ENCODE results near the gene TLR8.
"Not testable (repeated sequence)": the region's sequence is repeated elsewhere in the genome, so short reads cannot be mapped to it uniquely, and the experiment has no call there.

Gene TLR8

DNA sequence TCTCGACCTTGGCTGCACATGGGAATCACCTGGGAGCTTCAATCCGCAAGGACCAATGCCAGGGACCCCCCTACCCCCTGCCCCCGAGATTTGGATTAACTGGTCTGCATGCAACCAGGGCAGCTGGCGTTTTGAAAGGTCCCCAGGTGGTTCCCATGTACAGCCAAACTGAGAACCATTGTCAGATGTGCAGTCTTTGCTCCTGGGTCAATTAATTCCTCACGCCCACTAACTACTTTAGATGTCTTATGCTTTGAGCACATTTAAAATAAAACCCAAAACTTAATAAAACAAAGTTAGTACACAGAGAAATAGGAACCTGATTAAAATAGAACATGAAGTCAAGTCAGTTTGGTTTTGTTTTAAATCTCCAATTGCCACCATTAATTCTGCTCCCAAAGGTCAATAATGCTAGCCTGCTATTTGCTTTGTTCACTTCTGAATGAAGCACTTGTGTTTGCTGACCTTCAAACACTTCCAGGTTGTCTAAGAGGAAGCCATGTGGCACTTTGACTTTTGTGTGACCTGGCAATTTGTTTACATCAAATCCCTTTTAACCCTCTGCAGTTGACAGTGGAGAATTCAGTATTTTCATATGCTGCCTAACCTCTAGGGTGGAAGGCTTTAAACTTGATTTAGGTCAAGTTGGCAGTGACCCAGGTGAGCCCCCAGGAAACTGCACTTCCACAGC, 41.3 kb downstream of the TLR8 start:
- no peak for DNase-seq

- DNase-seq: no peak
These were observed 42.1 kb downstream of the TLR8 start for GRCh38 chrX:12948495-12948894.

DNA sequence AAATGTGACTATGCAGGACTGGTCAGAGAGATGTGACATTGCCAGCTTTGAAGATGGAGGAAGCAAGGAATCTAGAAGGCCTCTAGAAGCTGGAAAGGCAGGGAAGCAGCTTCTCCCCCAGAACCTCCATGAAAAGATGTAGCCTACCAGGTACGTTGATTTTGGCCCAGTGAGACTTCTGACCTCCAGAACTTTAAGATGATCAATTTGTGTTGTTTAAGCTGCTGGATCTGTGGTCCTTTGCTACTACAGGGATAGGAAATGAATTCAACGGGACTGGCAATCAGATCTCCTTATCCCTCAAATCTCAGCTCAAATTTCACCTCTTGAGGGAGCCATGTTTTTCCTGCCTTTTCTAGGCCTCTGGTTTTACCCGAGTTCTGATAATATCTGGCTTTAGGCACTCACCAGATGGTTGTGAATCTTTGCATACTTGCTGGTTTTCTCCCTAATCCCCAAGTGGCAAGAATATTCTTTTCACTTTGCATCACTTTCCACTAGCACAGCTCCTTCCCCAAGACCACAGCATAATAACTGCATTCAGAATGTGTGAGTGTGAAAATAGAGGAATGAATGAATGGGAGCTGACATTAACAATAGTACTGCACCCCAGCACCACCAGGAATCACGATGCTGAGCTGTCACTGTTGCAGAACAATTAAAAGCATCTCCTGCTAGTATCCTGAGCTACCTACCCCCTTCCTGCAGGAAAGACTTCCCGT, 42.9 kb downstream of the TLR8 start:
- DNase-seq: no peak

DNA sequence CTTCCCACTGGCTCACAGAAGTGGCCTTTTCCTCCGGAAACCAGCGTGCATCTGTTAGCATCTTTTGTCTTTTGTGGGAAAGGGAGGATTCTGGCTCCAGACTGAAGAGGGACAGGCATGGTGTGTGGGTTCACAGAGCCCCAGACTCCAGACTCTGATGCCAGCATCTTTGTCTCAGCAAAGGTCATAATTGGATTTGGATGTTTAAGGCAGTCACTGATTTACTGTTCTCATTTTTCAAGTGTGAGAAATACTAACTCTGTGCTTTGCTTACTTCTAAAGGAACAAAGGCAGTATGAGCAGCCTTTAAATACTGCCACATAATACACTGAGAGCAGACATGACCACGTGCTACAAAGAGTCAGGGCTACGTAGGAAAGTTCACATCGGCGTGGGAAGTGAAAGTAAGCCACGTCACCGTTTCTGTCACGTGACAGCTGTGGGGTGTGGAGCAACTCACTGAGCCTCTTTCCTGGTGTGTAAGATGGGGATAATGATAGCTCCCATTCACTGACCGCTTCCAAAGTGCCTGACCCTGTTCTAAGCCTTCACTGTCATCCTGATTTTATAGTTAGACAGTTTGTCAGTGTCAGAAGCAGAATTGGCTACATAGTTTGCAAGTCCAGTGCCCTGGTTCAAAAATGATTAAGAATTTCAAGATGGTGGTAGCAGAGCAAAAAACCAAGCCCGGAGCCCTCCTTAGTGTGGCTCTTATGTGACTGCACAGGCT, 43.7 kb downstream of the TLR8 start:
- DNase-seq: peak; percentile 40 to 61

DNA sequence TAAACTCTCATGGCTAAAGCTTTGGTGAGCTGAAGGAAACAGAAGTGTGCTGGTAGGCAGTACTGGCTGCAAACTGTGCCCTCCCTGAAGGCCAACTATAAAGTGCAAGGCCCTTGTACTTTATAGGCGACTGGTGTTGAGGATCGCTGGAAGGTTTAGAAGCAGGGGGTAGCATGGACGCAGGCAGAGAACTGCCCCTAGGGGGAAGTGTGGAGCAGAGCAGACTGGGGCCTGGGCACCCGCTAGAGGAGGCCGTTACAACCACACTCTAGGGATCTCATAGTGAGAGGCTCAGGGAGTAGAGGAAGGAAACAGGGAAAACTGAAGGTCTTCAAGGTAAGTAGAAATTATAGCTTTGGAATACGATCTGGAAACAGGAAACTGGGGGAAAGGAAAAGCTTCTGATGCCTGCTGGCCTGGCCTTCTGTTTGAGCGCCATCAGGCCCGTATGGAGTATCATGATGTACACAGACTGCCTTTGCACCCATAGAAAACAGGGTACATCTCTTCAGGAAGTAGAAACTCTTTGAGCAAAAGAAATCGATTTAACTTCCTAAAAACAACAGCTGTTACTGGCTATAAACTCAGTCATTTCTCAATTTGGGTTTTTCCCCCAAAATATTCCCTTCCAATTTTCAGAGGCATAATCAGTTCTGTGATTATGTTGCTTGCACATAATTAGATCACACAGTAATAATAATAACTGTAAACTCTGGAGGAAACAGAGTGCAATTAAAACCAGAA, 44.6 kb downstream of the TLR8 start:
- DNase-seq: no peak

- DNase-seq: no peak
These were observed 45.2 kb downstream of the TLR8 start for GRCh38 chrX:12951595-12951975.

DNA sequence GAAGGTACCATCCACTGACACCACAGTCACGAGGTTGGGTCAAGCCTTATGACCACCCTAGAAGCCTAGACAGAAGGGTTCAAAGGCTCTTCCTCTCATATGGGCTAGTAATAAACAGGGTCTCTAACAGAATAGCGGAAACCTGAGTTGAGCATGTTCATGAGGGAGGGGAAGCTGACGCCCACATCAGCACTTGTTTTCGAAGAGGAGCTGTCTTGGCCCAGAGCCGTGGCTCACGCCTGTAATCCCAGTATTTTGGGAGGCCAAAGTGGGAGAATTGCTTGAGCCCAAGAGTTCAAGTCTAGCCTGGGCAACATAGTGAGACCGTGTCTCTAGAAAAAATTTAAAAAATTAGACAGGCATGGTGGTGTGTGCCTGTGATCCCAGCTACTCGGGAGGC, 47.0 kb downstream of the TLR8 start:
- DNase-seq: no peak

DNA sequence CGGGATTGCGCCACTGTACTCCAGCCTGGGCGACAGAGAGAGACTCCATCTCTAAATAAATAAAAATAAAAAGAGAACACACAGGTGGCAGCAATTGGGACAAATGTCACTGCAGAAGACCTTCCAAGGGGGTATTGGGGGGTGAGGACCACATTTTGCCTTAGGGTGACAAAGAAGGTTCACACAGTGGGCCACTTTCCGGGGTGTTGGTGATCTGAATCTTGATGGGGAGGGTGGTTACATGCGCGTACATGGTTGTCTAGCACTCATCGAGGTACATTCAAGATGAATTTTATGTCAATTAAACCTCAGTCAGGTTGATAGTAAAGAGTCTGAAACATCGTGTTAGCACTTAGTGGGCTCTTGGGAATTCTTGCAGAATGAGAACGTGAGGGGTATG, 48.0 kb downstream of the TLR8 start:
- no peak for DNase-seq

DNA sequence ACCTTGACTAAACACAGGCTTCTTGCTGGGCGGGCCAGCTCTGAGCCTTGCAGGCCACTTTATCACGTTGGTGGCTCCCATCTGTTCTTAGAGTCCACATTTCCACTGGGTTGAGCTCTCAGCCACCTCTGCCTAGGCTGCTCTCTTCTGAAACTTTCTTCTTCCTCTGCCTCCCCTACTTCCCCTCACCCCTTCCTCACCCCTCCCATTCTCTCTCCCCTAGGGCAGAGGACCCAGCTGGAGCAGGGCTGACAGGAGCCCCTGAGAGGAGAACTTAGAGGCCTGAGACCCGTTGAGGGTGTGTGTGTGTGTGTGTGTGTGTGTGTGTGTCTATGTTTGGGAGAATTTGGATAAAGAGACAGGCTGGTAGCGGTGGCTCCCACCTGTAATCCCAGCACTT, 48.6 kb downstream of the TLR8 start:
- DNase-seq: no peak

DNA sequence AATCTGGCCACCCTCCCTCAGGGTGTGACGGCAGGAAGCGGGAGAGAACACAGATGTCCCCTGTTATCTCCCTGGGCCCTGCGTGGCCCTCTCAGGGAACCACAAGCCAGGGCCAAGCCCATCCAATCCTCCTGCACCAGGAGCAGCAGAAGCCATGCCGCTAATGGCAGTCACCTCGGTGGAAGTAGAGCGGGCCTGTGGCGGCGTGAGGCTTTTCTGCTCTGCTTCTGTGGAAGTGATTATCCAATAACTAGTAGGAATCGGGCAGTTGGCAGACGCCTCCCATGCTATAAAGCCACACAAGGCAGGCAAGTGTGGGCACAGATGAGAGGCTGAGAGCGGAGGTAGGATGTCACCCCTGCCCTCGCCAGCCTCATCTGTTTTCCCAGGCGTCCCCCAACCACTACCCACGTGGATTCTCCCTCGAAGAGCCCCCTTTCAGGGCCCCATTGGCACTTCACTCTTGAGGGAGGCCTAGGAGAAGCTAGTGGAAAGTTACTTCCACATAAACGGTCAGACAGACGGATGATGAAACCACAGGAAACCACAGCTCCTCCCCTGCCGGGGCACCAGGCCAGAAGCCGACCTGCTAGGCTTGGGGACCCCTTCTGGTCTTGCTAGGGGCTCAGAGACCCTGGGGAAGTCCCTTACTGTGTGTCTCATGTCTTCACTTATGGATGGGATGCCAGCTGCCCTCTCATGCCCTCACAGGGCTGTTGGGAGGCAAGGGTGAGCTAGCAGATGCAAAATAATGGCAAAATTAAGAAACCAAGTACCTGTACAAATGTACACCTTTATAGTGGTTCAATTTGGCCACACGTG, 49.7 kb downstream of the TLR8 start:
- DNase-seq: peak in 1 of 2 donors; percentile 9

DNA sequence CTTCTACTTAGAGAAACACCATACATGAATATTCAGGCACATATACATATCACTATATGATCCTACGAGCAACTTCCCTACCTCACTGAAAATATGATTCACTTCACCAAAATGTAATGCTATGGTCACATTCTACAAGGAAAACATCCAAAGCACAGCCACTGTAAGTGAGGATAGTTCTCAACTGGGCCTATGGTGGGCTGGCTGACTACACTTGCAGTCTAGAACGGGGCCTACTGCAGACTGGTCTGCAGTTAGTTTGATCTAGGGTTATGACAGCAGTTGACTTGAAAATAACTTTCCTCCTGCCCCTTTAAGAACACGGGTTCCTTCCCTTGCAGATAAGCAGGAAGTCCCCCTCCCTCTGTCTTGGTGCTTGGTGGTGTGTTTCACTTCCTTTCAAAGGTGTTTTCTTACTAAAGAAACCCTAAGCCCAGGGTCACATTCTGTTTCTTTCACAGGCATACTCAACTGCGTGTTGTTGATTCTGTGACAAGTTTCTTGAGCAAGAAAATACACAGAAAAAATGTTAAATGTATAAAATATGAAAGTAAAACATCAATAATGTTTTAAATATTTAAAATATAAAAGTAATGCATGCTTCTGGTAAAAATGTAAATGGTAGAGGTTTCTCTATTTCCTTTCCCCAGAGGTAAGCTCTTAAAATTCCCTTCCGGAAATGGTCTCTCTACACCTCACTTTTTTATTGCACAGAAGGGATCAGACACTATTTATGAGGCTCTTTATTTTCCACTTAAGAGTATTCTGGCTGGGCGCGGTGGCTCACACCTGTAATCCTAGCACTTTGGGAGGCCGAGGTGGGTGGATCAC, 50.5 kb downstream of the TLR8 start:
- no peak for DNase-seq

- DNase-seq: no peak
These were observed 51.6 kb downstream of the TLR8 start for GRCh38 chrX:12958059-12958458.

DNA sequence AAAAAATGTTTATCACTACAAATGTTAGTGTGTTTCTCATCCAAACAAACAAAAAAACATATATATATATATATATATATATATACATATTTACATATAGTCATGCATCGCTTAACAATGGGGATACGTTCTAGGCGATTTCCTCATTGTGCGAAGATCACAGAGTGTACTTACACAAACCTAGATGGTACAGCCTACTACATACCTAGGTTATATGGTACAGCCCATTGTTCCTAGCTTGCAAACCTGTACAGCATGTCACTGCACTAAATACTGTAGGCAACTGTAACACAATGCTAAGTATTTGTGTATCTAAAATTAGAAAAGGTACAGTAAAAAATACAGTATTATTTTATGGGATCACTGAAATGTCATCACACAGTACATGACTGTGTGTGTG, 52.0 kb downstream of the TLR8 start:
- DNase-seq: no peak

- DNase-seq: no peak
These were observed 54.8 kb downstream of the TLR8 start for GRCh38 chrX:12961196-12961718.

- no peak for DNase-seq
These were observed 55.7 kb downstream of the TLR8 start for GRCh38 chrX:12962041-12962504.

DNA sequence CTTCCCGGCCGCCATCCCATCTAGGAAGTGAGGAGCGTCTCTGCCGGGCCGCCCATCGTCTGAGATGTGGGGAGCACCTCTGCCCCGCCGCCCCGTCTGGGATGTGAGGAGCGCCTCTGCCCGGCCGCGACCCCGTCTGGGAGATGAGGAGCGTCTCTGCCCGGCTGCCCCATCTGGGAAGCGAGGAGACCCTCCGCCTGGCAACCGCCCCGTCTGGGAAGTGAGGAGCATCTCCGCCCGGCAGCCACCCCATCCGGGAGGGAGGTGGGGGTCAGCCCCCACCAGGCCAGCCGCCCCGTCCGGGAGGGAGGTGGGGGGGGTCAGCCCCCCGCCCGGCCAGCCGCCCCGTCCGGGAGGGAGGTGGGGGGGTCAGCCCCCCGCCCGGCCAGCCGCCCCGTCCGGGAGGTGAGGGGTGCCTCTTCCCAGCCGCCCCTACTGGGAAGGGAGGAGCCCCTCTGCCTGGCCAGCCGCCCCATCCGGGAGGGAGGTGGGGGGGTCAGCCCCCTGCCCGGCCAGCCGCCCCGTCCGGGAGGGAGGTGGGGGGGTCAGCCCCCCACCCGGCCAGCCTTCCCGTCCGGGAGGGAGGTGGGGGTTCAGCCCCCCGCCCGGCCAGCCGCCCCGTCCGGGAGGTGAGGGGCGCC, 56.9 kb downstream of the TLR8 start:
- not testable (repeated sequence) for DNase-seq

DNA sequence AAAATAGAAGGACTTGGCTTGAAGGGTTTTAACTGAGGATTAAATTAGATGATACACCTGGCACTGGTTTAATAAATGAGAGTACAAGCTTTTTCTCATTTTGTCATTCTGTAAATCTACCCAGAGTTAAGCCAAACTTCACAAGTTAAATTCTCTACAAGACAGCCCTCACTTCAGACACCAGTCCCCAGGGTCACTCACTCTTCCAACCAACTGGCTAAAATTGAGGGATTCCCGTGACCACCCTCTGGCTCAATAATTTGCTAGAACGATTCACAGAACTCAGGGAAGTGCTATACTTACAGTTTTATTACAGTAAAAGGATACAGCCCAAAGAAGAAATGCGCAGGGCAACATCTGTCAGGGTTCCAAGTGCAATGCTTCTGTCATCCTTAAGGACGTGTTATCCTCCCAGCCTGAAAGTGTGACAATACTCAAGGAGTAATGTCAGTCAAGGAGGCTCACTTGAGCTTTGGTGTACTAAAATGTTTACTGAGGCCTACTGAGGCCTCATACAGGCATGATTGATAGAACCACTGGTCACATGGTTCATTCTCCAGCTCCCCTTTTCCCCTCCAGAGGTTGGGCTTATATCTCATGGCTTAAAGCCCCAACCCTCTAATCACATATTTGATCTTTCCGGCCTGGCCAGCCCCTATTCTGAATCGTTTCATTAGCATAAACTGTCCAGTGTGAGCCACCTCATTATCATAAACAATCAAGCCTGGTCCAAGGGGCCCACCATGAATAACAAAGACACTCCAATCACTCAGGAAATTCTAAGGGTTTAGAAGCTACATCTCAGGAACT, 58.9 kb downstream of the TLR8 start:
- DNase-seq: no peak

DNA sequence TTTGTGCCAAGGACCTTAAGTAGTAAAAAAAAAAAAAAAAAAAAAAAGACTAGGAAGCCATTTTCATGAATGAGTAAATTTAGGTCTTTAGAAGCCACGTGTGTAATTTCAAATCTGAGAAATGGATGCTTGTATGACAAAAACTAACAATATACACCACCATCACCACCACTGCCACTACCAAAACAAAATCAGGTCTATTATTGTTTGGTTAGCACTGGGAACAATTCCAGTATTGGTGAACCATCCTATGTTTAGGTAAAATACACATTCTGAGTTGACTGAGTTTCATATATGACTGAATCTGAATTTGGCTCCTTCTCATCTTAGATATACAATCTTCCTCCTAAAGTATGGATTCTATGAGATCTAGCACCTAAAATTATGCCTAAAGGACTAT, 59.7 kb downstream of the TLR8 start:
- DNase-seq: no peak

DNA sequence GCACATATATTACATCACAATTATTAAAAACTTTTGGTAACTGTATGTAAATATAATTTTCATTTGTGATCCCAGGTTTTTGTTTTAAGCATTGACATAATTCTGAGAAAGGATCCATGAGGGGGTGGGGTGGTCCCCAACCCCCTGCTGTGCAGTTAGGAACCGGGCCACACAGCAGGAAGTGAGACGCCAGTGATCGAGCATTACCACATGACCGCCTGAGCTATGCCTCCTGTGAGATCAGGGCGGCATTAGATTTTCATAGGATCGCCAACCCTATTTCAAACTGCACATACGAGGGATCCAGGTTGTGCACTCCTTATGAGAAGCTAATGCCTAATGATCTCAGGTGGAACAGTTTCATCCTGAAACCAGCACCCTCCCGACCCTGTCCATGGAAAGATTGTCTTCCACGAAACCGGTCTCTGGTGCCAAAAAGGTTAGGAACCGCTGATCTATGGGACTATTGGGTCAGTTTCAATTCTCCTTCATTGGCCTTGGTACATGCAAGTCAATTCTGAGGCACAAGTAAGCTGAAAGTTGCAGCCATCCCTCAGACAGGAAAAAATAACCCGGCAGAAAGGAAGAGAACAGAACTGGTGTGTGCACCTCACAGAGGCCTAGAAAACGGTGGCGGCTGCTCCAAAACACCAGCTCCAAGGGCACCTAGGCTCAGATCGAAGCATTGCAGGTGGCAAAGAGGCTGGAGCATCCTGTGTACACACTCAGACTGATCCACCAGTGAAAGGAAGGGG, 61.5 kb downstream of the TLR8 start:
- DNase-seq: no peak
